AG10803 (cell line): ENCODE data around the gene CTNND2.

Experiments
- DNase-seq: peaks from one replicate; pipeline ENCODE4 v3.0.0; 2010; ENCODE audit warnings: low read depth
- H3K4me3 ChIP-seq: 2 replicates; pipeline ENCODE4 v1.5.1; 2011; ENCODE audit warnings: mild to moderate bottlenecking, low read length, control low read depth
- CTCF ChIP-seq: conservative IDR thresholded peaks from 2 replicates; pipeline ENCODE4 v1.5.1; 2011; ENCODE audit warnings: mild to moderate bottlenecking, low read length, control low read depth, inconsistent platforms

CTNND2 gene

GRCh38 chr5:11724940-11725339, 179.3 kb downstream of the CTNND2 start:
- TF ChIP-seq CTCF: no peak
- no peak for DNase-seq
- H3K4me3 ChIP-seq: no peak overlapping the region

- no peak for DNase-seq
- TF ChIP-seq CTCF: no peak
Measured at GRCh38 chr5:11719888-11720481, 184.3 kb downstream of the CTNND2 start.

GRCh38 chr5:11715461-11716196, 188.6 kb downstream of the CTNND2 start:
- no peak for DNase-seq
- no peak overlapping the region for H3K4me3 ChIP-seq
- no peak for TF ChIP-seq CTCF

More at GRCh38 chr5:11719888-11720481, 184.3 kb downstream of the CTNND2 start:
- H3K4me3 ChIP-seq: no peak overlapping the region

- no peak overlapping the region for H3K4me3 ChIP-seq
- DNase-seq: no peak
- no peak for TF ChIP-seq CTCF
Measured at GRCh38 chr5:11711932-11712331, 192.3 kb downstream of the CTNND2 start.

GRCh38 chr5:11709021-11709420, 195.2 kb downstream of the CTNND2 start:
- no peak for TF ChIP-seq CTCF
- DNase-seq: no peak
- H3K4me3 ChIP-seq: no peak overlapping the region

- no peak for DNase-seq
- H3K4me3 ChIP-seq: no peak overlapping the region
- no peak for TF ChIP-seq CTCF
Measured at GRCh38 chr5:11704916-11705315, 199.3 kb downstream of the CTNND2 start.

GRCh38 chr5:11700391-11700790, 203.9 kb downstream of the CTNND2 start:
- DNase-seq: no peak
- no peak for TF ChIP-seq CTCF
- H3K4me3 ChIP-seq: no peak overlapping the region
